ENCODE measurements around the gene AFF3. TPM values are rescaled to one million over a fixed set of nuclear protein-coding genes. Genes with fewer than 3 reads are reported as not detected.

AFF3 gene
- total RNA-seq, 2 experiments from 2014 or later = 0.03 TPM

DNA sequence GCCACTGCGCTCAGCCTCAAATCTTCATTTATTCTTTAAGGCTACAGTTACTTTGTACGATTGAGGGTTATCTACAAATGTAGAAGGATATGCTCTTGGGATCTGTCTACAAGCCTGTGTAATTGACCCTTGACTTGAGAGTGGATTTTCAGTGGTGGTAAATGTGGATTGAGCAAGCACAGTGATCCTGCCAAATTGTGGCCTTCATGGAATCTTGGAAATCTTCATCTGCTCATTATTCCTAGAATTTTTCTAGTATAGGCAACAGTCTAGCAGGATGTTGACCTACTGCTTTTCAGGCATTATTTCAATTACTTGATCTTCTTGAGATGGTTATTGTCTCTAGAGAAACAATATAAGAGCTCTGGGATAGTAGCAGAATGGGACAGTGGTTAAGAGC, 426.4 kb downstream of the AFF3 start:
- ChIA-PET CTCF (no interaction called here), POLR2A (no interaction called here)
- H3K9me3 Mint-ChIP-seq = no peaks in the 10 kb centered on the region
- no peaks in the 10 kb centered on the region for H3K27me3 Mint-ChIP-seq
- DNase-seq = no peak
- H3K4me3 Mint-ChIP-seq = no peak overlapping the region
- H3K27ac Mint-ChIP-seq = no peak overlapping the region
- H3K4me1 Mint-ChIP-seq = no peaks in the 10 kb centered on the region
- H3K36me3 Mint-ChIP-seq (ENCODE audit: low read depth) = no peaks in the 10 kb centered on the region

DNA sequence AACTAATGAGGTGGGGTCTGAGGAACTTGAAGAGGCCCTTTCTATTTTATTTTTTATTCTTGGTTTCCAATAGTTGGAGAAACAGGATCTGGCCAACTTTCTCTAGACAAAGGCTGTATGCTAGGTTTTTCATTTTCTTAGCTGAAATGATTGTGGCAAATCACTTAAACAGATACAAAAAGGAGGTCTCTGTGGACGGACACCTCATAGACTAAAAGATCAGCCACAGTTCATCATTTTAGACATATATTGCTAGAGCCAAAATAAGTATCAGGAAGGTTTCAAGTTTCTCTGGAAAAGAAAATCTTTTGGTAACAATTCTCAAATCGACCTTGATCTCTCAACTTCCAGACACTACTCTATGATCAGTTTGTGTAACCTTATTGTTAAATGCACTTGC, 428.0 kb downstream of the AFF3 start:
- Mint-ChIP-seq H3K4me1 (no peaks in the 10 kb centered on the region), H3K27ac (no peak overlapping the region), H3K9me3 (no peaks in the 10 kb centered on the region), H3K27me3 (no peaks in the 10 kb centered on the region), H3K36me3 (ENCODE audit: low read depth) (no peaks in the 10 kb centered on the region), H3K4me3 (no peak overlapping the region)
- DNase-seq = no peak
- POLR2A ChIA-PET = no interaction called here
- CTCF ChIA-PET = no interaction called here

GRCh38 chr2:99711144-99711543, 431.2 kb downstream of the AFF3 start:
- no peaks in the 10 kb centered on the region for H3K36me3 Mint-ChIP-seq (ENCODE audit: low read depth)
- no peaks in the 10 kb centered on the region for H3K9me3 Mint-ChIP-seq
- ChIA-PET CTCF (interaction anchor here (1.0 kb wide), 1 partner anchor 15 kb away, joined by 3 read pairs; no protein-coding TSS in a partner anchor), POLR2A (no interaction called here)
- H3K4me3 Mint-ChIP-seq = no peak overlapping the region
- no peak for DNase-seq
- peaks cover 4% of the 10 kb centered on the region for H3K27me3 Mint-ChIP-seq
- H3K27ac Mint-ChIP-seq = no peak overlapping the region
- H3K4me1 Mint-ChIP-seq = no peaks in the 10 kb centered on the region

DNA sequence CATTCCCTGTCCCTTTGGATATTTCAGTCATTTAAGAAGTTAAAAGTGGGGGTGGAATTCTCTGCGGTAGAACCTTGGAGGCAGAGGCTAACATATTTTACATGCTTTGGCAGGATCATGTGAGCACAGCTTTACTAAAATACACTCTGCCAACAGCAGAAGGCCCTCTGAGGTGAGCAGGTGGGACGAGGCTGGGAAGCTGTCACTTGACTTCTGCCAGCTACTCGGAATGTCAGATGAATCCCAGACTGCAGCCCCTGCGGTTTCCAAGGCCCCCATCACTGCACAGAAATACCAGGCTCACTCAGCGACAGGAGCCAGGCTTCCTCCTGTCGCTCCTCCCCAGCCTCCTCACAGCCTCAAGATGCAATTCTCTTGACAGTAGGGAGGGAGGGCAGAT, 431.7 kb downstream of the AFF3 start:
- H3K4me1 Mint-ChIP-seq = no peaks in the 10 kb centered on the region
- no peak overlapping the region for H3K27ac Mint-ChIP-seq
- POLR2A ChIA-PET = no interaction called here
- no peaks in the 10 kb centered on the region for H3K9me3 Mint-ChIP-seq
- H3K36me3 Mint-ChIP-seq (ENCODE audit: low read depth) = no peaks in the 10 kb centered on the region
- CTCF ChIA-PET = no interaction called here
- DNase-seq = no peak
- no peak overlapping the region for H3K4me3 Mint-ChIP-seq
- peaks cover 4% of the 10 kb centered on the region for H3K27me3 Mint-ChIP-seq

- Mint-ChIP-seq H3K27me3 (peaks cover 7% of the 10 kb centered on the region), H3K9me3 (no peaks in the 10 kb centered on the region), H3K27ac (no peak overlapping the region), H3K4me3 (no peak overlapping the region), H3K36me3 (ENCODE audit: low read depth) (no peaks in the 10 kb centered on the region), H3K4me1 (no peaks in the 10 kb centered on the region)
- POLR2A ChIA-PET = no interaction called here
- DNase-seq = no peak
- CTCF ChIA-PET = no interaction called here
These were observed 433.2 kb downstream of the AFF3 start for GRCh38 chr2:99709229-99709628.

DNA sequence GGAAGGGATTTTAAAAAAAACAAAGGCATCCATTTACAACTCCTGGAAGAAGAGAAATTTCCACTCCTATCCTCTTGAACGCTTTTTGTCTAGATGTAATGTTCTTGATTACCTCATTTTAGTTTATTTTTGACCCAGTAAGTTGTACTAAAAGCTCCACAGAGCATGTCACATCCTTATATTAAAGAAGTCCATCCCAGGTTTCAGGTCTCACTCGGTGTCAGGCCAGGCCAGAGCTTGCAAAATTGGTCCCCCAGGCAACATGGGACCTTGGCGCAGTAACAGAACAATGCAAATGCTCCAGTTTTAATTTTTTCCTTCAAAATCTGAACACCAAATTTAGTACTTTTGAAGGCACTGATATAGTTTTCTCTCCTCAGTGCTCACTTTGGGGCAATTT, 434.2 kb downstream of the AFF3 start:
- Mint-ChIP-seq H3K27ac (no peak overlapping the region), H3K4me3 (no peak overlapping the region), H3K36me3 (ENCODE audit: low read depth) (no peaks in the 10 kb centered on the region), H3K9me3 (no peaks in the 10 kb centered on the region), H3K27me3 (peaks cover 7% of the 10 kb centered on the region), H3K4me1 (no peaks in the 10 kb centered on the region)
- no peak for DNase-seq
- ChIA-PET CTCF (no interaction called here), POLR2A (no interaction called here)

DNA sequence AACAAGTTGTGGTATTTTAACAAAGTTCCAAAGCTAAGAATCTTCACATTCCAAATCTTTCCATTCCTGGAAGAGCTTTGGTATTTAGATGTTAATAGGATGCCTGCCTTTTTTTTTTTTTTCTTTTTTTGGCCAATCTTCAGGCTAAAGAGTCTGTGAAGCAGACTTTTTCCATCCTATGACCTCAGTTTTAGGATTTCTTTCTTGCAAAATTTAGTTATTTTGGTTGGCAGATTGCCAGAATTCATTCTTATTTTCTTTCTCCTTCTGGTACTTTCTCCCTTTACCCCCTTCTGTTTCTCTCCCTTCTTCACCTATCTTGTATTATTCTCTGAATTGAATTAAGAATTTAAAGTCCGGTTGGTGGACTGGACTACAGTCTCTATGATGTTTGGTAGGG, 434.8 kb downstream of the AFF3 start:
- no peaks in the 10 kb centered on the region for H3K36me3 Mint-ChIP-seq (ENCODE audit: low read depth)
- H3K27me3 Mint-ChIP-seq = peaks cover 7% of the 10 kb centered on the region
- H3K4me3 Mint-ChIP-seq = no peak overlapping the region
- no peaks in the 10 kb centered on the region for H3K9me3 Mint-ChIP-seq
- no peak overlapping the region for H3K27ac Mint-ChIP-seq
- POLR2A ChIA-PET = no interaction called here
- no peaks in the 10 kb centered on the region for H3K4me1 Mint-ChIP-seq
- no peak for DNase-seq
- CTCF ChIA-PET = no interaction called here

DNA sequence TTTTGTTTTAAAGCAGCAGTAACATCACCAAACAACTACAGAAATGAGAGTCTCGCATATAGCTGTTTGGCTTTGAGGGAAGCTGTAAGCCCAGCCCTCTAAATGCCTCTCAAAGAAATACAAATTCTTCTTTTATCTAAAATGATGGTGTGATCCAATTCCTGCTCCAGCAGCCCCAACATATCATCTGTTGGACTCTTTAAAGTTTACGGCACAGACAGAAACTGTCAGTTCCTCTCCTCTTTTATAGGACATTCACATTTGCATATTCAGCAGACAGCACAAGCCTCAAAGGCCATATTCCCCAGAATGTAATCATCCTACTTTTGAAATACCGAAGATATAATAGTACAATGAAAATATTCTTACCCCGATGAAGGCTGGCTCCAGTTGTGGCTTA, 435.7 kb downstream of the AFF3 start:
- Mint-ChIP-seq H3K27ac (no peak overlapping the region), H3K4me1 (no peaks in the 10 kb centered on the region), H3K27me3 (peaks cover 7% of the 10 kb centered on the region), H3K36me3 (ENCODE audit: low read depth) (no peaks in the 10 kb centered on the region), H3K9me3 (no peaks in the 10 kb centered on the region), H3K4me3 (no peak overlapping the region)
- DNase-seq = no peak
- CTCF ChIA-PET = no interaction called here
- POLR2A ChIA-PET = no interaction called here

- Mint-ChIP-seq H3K4me1 (no peaks in the 10 kb centered on the region), H3K9me3 (no peaks in the 10 kb centered on the region), H3K4me3 (no peak overlapping the region), H3K27me3 (peaks cover 3% of the 10 kb centered on the region), H3K27ac (no peak overlapping the region), H3K36me3 (ENCODE audit: low read depth) (no peaks in the 10 kb centered on the region)
- no peak for DNase-seq
- POLR2A ChIA-PET = no interaction called here
- CTCF ChIA-PET = no interaction called here
These were observed 440.9 kb downstream of the AFF3 start for GRCh38 chr2:99701503-99701902.

GRCh38 chr2:99700482-99701398, 441.6 kb downstream of the AFF3 start:
- peaks cover 3% of the 10 kb centered on the region for H3K27me3 Mint-ChIP-seq
- H3K27ac Mint-ChIP-seq = no peak overlapping the region
- CTCF ChIA-PET = no interaction called here

GRCh38 chr2:99698896-99699295, 443.5 kb downstream of the AFF3 start:
- ChIA-PET POLR2A (no interaction called here), CTCF (no interaction called here)
- Mint-ChIP-seq H3K4me1 (no peaks in the 10 kb centered on the region), H3K27me3 (no peaks in the 10 kb centered on the region), H3K9me3 (no peaks in the 10 kb centered on the region), H3K27ac (no peak overlapping the region), H3K36me3 (ENCODE audit: low read depth) (no peaks in the 10 kb centered on the region), H3K4me3 (no peak overlapping the region)
- DNase-seq = no peak

More at GRCh38 chr2:99700482-99701398, 441.6 kb downstream of the AFF3 start:
- DNase-seq = no peak
- Mint-ChIP-seq H3K36me3 (ENCODE audit: low read depth) (no peaks in the 10 kb centered on the region), H3K9me3 (no peaks in the 10 kb centered on the region), H3K4me1 (no peaks in the 10 kb centered on the region), H3K4me3 (no peak overlapping the region)
- POLR2A ChIA-PET = no interaction called here

- Mint-ChIP-seq H3K27ac (no peak overlapping the region), H3K4me3 (no peak overlapping the region), H3K36me3 (ENCODE audit: low read depth) (no peaks in the 10 kb centered on the region), H3K9me3 (no peaks in the 10 kb centered on the region), H3K4me1 (no peaks in the 10 kb centered on the region), H3K27me3 (no peaks in the 10 kb centered on the region)
- ChIA-PET CTCF (no interaction called here), POLR2A (no interaction called here)
- no peak for DNase-seq
These were observed 444.4 kb downstream of the AFF3 start for GRCh38 chr2:99697811-99698568.

DNA sequence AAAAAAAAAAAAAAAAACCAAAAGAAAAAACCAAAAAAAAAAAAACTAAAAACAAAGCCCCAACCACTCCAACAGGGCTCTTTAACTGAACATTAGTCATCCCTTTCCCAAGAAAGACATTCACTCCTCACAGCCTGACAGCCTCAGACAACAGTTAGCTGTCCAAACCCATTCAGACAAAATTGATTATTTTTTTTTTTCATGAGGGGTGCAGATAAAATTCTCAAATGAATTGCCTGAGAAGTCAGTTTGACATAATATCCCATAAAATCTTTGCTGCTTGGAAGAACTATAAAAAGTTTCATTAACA, 446.5 kb downstream of the AFF3 start:
- CTCF ChIA-PET = interaction anchor here (1.2 kb wide), 1 partner anchor 16 kb away, joined by 3 read pairs; no protein-coding TSS in a partner anchor
- Mint-ChIP-seq H3K9me3 (no peaks in the 10 kb centered on the region), H3K4me1 (peaks cover 1% of the 10 kb centered on the region), H3K27ac (no peak overlapping the region), H3K4me3 (no peak overlapping the region), H3K36me3 (ENCODE audit: low read depth) (no peaks in the 10 kb centered on the region), H3K27me3 (no peaks in the 10 kb centered on the region)
- POLR2A ChIA-PET = no interaction called here
- no peak for DNase-seq

All from activated CD4-positive, alpha-beta memory T cell treated with anti-CD3 and anti-CD28 coated beads, Interleukin-2, amount 10 ng/mL, durations not matched to agents 7 days and 5 days (primary cell).